ENCODE measurements around the gene KIF18B.

Gene KIF18B

GRCh38 chr17:44905006-44906000, 42.3 kb downstream of the KIF18B start:
- DNase-seq (ENCODE audit: low read depth in 2 of 2) = no peak

GRCh38 chr17:44904001-44904984, 43.3 kb downstream of the KIF18B start:
- no peak for DNase-seq (ENCODE audit: low read depth in 2 of 2)

GRCh38 chr17:44903012-44903685, 44.4 kb downstream of the KIF18B start:
- no peak for DNase-seq (ENCODE audit: low read depth in 2 of 2)

- DNase-seq (ENCODE audit: low read depth in 2 of 2) = no peak
Observed at GRCh38 chr17:44902135-44902760, 45.3 kb downstream of the KIF18B start.

GRCh38 chr17:44901411-44901921, 46.1 kb downstream of the KIF18B start:
- DNase-seq (ENCODE audit: low read depth in 2 of 2) = no peak

GRCh38 chr17:44900894-44901293, 46.7 kb downstream of the KIF18B start:
- DNase-seq (ENCODE audit: low read depth in 2 of 2) = no peak

- DNase-seq (ENCODE audit: low read depth in 2 of 2) = peak; percentile 73
Observed at GRCh38 chr17:44899074-44899782, 48.3 kb downstream of the KIF18B start, which contains the start of gene EFTUD2. Gene EFTUD2, minus strand, starts transcription at chr17:44899445. Its CDS starts 4,924 bp downstream, at chr17:44894521.

- DNase-seq (ENCODE audit: low read depth in 2 of 2) = no peak
Observed at GRCh38 chr17:44898768-44899073, 48.9 kb downstream of the KIF18B start.

GRCh38 chr17:44894642-44895041, 52.9 kb downstream of the KIF18B start:
- no peak for DNase-seq (ENCODE audit: low read depth in 2 of 2)

- DNase-seq (ENCODE audit: low read depth in 2 of 2) = no peak
Observed at GRCh38 chr17:44892250-44892649, 55.3 kb downstream of the KIF18B start.

- DNase-seq (ENCODE audit: low read depth in 2 of 2) = no peak
Observed at GRCh38 chr17:44889003-44889402, 58.6 kb downstream of the KIF18B start.

GRCh38 chr17:44887971-44888954, 59.3 kb downstream of the KIF18B start:
- no peak for DNase-seq (ENCODE audit: low read depth in 2 of 2)

GRCh38 chr17:44887016-44887415, 60.6 kb downstream of the KIF18B start:
- DNase-seq (ENCODE audit: low read depth in 2 of 2) = no peak

GRCh38 chr17:44884941-44885340, 62.6 kb downstream of the KIF18B start:
- no peak for DNase-seq (ENCODE audit: low read depth in 2 of 2)

GRCh38 chr17:44881145-44881544, 66.4 kb downstream of the KIF18B start:
- DNase-seq (ENCODE audit: low read depth in 2 of 2) = no peak

GRCh38 chr17:44880062-44880461, 67.5 kb downstream of the KIF18B start:
- DNase-seq (ENCODE audit: low read depth in 2 of 2) = no peak

GRCh38 chr17:44879376-44879775, 68.2 kb downstream of the KIF18B start:
- DNase-seq (ENCODE audit: low read depth in 2 of 2) = no peak

GRCh38 chr17:44878627-44879221, 68.8 kb downstream of the KIF18B start:
- peak in 1 of 2 experiments; percentile 10 for DNase-seq (ENCODE audit: low read depth in 2 of 2)

GRCh38 chr17:44877121-44877520, 70.5 kb downstream of the KIF18B start:
- DNase-seq (ENCODE audit: low read depth in 2 of 2) = no peak

All from fibroblast of skin of left biceps (primary cell).